Measurements from ENCODE around the gene RYR1. TPM values are rescaled to one million over a fixed set of nuclear protein-coding genes. Genes with fewer than 3 reads are reported as not detected.

RYR1 gene
- total RNA-seq, 2 donors from 2014 or later: 0.33 to 1.0 TPM

DNA sequence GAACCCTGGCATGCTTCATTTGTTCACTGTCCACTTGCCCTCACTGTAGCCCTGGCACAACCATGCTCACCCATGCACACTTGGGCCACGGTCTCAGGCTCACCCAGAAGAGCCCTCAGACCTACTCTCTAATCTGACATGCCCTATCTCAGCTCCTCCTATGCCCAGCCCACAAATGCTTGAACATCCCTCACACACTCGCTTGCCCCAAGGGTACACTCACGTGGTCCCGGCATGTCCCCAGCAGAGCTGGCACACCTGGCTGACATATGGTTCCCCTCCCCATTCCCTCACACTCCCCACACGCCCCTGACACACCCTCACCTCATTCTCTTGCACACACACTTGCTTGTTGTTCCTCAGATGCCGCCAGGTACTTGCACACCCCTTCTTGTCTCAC is 128.6 kb downstream of the RYR1 start:
- H3K9me3 ChIP-seq: no peaks in the 10 kb centered on the region
- H3K36me3 ChIP-seq (replicated peaks in 1 of 2; ENCODE audit: insufficient read depth in 1 of 2, low read depth in 2 of 2): no peaks in the 10 kb centered on the region
- ATAC-seq (no peak), DNase-seq (no peak)
- no peak overlapping the region for H3K4me3 ChIP-seq
- WGBS, 2 donors: 66 to 79% methylated on average over 6 of the region's 6 CpGs
- intact Hi-C loops (cut with DNase I): no loop called here
- H3K4me1 ChIP-seq: no peaks in the 10 kb centered on the region
- no peak overlapping the region for H3K27ac ChIP-seq
- peaks cover 0 to 4% of the 10 kb centered on the region in 2 donors for H3K27me3 ChIP-seq
- no peak for TF ChIP-seq POLR2A (IDR thresholded peaks at IDR 0.05)
- TF ChIP-seq, protein P1, sequence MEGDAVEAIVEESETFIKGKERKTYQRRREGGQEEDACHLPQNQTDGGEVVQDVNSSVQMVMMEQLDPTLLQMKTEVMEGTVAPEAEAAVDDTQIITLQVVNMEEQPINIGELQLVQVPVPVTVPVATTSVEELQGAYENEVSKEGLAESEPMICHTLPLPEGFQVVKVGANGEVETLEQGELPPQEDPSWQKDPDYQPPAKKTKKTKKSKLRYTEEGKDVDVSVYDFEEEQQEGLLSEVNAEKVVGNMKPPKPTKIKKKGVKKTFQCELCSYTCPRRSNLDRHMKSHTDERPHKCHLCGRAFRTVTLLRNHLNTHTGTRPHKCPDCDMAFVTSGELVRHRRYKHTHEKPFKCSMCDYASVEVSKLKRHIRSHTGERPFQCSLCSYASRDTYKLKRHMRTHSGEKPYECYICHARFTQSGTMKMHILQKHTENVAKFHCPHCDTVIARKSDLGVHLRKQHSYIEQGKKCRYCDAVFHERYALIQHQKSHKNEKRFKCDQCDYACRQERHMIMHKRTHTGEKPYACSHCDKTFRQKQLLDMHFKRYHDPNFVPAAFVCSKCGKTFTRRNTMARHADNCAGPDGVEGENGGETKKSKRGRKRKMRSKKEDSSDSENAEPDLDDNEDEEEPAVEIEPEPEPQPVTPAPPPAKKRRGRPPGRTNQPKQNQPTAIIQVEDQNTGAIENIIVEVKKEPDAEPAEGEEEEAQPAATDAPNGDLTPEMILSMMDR (IDR thresholded peaks at IDR 0.05): no peak

DNA sequence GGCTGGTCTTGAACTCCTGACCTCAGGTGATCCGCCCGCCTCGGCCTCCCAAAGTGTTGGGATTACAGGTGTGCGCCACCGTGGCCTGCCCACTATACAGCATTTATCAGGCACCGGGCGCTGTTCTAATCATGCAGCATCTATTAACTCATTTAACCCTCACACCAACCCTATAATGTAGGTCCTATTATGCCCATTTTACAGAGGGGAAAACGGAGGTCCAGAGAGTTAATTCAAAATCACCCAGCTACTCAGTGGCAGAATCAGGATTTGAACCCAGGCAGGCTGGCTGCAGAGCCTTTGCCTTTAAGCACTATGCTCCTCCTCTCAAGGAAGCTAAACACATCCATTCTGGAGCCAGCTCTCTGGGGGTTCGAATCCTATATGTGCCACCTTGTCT is 130.0 kb downstream of the RYR1 start:
- ATAC-seq (no peak), DNase-seq (no peak)
- Histone ChIP-seq H3K27ac (no peak overlapping the region), H3K27me3 (peaks cover 0 to 4% of the 10 kb centered on the region in 2 donors), H3K4me3 (no peak overlapping the region), H3K9me3 (no peaks in the 10 kb centered on the region), H3K36me3 (replicated peaks in 1 of 2; ENCODE audit: insufficient read depth in 1 of 2, low read depth in 2 of 2) (no peaks in the 10 kb centered on the region), H3K4me1 (no peaks in the 10 kb centered on the region)
- 82 to 92% methylated on average over 9 of the region's 9 CpGs for WGBS, 2 donors
- intact Hi-C loops (cut with DNase I): no loop called here
- TF ChIP-seq, protein P1 (IDR thresholded peaks at IDR 0.05): no peak
- TF ChIP-seq POLR2A (IDR thresholded peaks at IDR 0.05): no peak

DNA sequence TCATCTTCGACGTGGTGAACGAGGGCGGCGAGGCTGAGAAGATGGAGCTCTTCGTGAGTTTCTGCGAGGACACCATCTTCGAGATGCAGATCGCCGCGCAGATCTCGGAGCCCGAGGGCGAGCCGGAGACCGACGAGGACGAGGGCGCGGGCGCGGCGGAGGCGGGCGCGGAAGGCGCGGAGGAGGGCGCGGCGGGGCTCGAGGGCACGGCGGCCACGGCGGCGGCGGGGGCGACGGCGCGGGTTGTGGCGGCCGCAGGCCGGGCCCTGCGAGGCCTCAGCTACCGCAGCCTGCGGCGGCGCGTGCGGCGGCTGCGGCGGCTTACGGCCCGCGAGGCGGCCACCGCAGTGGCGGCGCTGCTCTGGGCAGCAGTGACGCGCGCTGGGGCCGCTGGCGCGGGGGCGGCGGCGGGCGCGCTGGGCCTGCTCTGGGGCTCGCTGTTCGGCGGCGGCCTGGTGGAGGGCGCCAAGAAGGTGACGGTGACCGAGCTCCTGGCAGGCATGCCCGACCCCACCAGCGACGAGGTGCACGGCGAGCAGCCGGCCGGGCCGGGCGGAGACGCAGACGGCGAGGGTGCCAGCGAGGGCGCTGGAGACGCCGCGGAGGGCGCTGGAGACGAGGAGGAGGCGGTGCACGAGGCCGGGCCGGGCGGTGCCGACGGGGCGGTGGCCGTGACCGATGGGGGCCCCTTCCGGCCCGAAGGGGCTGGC is 131.6 kb downstream of the RYR1 start:
- Histone ChIP-seq H3K9me3 (no peaks in the 10 kb centered on the region), H3K4me1 (no peaks in the 10 kb centered on the region), H3K36me3 (replicated peaks in 1 of 2; ENCODE audit: insufficient read depth in 1 of 2, low read depth in 2 of 2) (no peaks in the 10 kb centered on the region), H3K27me3 (peaks cover 0 to 4% of the 10 kb centered on the region in 2 donors), H3K4me3 (no peak overlapping the region), H3K27ac (no peak overlapping the region)
- 11 to 63% methylated on average over 2 to 105 of the region's 111 CpGs for WGBS, 2 donors
- DNase-seq (peak in 1 of 4 donors; percentile 10), ATAC-seq (peak; percentile 21)
- TF ChIP-seq, protein P1 (IDR thresholded peaks at IDR 0.05): no peak
- no peak for TF ChIP-seq POLR2A (IDR thresholded peaks at IDR 0.05)
- intact Hi-C loops (cut with DNase I): no loop called here

DNA sequence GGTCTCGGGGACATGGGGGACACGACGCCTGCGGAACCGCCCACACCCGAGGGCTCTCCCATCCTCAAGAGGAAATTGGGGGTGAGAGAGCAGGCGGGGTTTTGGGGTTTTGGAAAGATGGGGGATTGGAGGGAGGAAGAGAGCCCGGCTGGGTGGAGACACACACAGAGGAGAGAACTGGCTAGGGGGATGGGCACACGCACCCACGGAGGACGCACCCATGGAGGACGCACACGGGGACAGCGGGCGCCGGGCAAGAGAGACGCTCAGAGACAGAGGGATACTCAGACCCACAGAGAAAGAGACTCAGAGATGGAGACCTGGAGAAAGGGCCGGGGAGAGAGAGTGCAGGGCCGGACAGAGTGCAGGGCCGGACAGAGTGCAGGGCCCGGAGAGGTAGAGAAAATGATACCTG is 132.2 kb downstream of the RYR1 start:
- no peak for ATAC-seq
- no peak overlapping the region for H3K4me3 ChIP-seq
- intact Hi-C loops (cut with DNase I): no loop called here

More for the DNA sequence above, 132.2 kb downstream of the RYR1 start:
- no peaks in the 10 kb centered on the region for H3K4me1 ChIP-seq
- no peak overlapping the region for H3K27ac ChIP-seq
- H3K27me3 ChIP-seq: peaks cover 0 to 4% of the 10 kb centered on the region in 2 donors
- TF ChIP-seq, protein P1 (IDR thresholded peaks at IDR 0.05): no peak
- TF ChIP-seq POLR2A (IDR thresholded peaks at IDR 0.05): no peak
- no peak for DNase-seq
- H3K9me3 ChIP-seq: no peaks in the 10 kb centered on the region
- H3K36me3 ChIP-seq (replicated peaks in 1 of 2; ENCODE audit: insufficient read depth in 1 of 2, low read depth in 2 of 2): no peaks in the 10 kb centered on the region
- 60 to 65% methylated on average over 19 to 21 of the region's 21 CpGs for WGBS, 2 donors

All from body of pancreas (tissue), 4 donors.